Mononuclear cell (primary cell): Measurements from ENCODE around the gene RBP4. TPM values are rescaled to one million over a fixed set of nuclear protein-coding genes. Genes with fewer than 3 reads are reported as not detected.
"Not testable (repeated sequence)": the region's sequence is repeated elsewhere in the genome, so short reads cannot be mapped to it uniquely, and the experiment has no call there.

ENCODE experiments used
- H3K27me3 ChIP-seq: 2 replicates; pipeline ENCODE4 v1.6.0; 2011; ENCODE audit warnings: low read length, control low read depth; ENCODE audit not compliant: insufficient read depth
- H3K4me1 ChIP-seq: 2 replicates; pipeline ENCODE4 v1.5.1; 2011; ENCODE audit warnings: mild to moderate bottlenecking, low read length, control low read depth; ENCODE audit not compliant: insufficient read depth
- H3K4me3 ChIP-seq: 2 replicates; pipeline ENCODE4 v1.5.1; 2011; ENCODE audit warnings: mild to moderate bottlenecking, low read length, moderate library complexity
- H3K9me3 ChIP-seq: 2 replicates; pipeline ENCODE4 v1.5.1; 2011; ENCODE audit warnings: low read depth, mild to moderate bottlenecking, control low read depth, low read length
- total RNA-seq: library from RNA; depleted of rRNA; stranded (reverse); fragments of >200 nt; gene quantifications from one replicate; pipeline ENCODE4 v1.2.3, GENCODE V29; 2012

RBP4 gene
- total RNA-seq, 1 donor = not detected

DNA sequence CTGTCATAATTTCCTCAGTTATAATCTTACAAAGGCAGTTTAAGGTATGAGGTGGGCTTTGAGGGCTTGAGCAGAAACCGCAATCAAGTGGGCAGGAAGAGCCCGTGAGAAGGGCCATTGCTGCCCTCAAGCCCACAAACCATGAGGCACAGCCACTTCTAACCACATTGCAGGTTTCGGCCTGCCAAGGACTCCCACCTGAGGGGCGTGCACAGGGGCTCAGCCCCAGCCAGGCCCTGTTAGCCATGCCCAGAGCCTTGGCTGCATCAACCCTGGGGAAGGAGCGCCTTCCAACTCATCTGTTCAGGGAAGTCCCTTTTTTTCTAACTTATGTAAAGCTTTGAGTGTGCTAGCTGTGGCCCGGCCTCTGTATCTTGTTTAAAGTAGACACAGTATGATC is 40.5 kb downstream of the RBP4 start:
- no peaks in the 10 kb centered on the region for H3K9me3 ChIP-seq
- H3K4me1 ChIP-seq = peaks cover 18% of the 10 kb centered on the region
- no peak overlapping the region for H3K4me3 ChIP-seq
- H3K27me3 ChIP-seq = no peaks in the 10 kb centered on the region

DNA sequence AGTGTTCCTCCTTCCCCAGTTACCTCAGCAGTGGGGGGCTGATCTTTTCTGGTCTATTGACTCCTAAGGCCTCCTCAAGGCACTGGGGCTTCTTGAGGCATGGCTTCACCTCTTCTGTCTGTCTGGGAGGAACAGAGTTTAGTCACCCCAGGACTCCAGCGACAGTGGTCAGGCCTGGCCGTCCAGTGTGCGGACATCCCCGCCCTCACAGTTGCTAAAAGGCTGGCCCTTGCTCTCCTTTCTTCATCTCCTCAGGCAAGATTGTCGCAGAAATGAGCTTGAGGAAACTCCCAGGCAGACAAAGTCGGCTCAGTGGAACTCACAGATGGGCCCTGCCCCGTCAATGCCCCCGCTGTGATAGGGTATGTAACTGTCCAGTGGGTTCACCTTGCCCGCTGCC is 41.5 kb downstream of the RBP4 start:
- H3K9me3 ChIP-seq = no peaks in the 10 kb centered on the region
- H3K4me1 ChIP-seq = peaks cover 16% of the 10 kb centered on the region
- H3K27me3 ChIP-seq = no peaks in the 10 kb centered on the region
- H3K4me3 ChIP-seq = no peak overlapping the region

DNA sequence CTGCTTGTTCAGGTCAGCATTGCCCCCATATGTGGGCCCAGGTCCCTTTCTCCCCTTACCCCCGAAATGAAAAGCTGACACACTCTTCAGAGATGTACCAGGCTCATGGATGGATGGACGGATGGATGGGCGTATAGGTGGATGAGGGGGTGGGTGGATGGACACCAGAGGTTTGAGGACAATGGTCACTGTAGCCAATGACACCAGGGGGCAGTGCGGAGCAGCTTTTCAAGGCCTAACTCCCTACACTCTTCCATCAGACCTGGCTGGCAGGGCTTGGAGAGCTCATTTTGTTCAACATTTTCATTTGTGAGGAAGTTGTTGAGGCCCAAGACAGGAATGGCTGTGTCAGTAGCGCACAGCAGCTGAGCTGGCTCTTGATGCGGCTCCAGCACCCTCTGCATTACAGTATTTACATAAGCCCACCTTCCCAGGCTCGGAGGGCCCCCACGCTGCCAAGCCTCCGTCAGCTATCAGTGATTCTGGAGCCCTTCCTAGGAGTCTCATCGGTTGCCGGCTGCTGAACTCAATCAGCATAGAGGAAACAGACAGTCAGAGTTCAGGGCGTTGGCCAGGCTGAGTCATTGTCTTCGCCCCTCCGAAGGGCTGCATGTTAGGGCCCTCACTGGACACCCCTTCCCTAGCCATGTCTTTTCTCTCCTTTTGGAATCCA is 46.1 kb downstream of the RBP4 start:
- Histone ChIP-seq H3K4me1 (peaks cover 14% of the 10 kb centered on the region), H3K4me3 (no peak overlapping the region)

DNA sequence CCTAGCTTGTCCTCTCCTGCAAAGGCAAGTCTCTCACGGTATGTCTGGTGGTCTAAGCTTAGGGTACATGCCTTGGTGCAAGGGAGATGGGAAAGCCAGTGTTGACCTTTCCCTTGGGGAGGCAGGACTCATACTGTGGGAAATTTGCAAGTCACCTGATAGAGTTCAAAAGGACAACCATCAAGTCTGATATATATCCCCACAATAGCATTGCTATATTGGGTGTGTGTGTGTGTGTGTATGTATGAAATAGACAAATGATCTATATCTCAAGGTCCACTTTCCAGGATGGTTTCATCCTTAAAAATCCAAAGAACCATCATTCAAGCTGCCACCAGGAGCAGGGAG is 46.7 kb downstream of the RBP4 start:
- Histone ChIP-seq H3K9me3 (no peaks in the 10 kb centered on the region), H3K4me3 (no peak overlapping the region), H3K4me1 (peaks cover 14% of the 10 kb centered on the region), H3K27me3 (no peaks in the 10 kb centered on the region)

More for the DNA sequence above, 46.1 kb downstream of the RBP4 start:
- Histone ChIP-seq H3K9me3 (no peaks in the 10 kb centered on the region), H3K27me3 (no peaks in the 10 kb centered on the region)

DNA sequence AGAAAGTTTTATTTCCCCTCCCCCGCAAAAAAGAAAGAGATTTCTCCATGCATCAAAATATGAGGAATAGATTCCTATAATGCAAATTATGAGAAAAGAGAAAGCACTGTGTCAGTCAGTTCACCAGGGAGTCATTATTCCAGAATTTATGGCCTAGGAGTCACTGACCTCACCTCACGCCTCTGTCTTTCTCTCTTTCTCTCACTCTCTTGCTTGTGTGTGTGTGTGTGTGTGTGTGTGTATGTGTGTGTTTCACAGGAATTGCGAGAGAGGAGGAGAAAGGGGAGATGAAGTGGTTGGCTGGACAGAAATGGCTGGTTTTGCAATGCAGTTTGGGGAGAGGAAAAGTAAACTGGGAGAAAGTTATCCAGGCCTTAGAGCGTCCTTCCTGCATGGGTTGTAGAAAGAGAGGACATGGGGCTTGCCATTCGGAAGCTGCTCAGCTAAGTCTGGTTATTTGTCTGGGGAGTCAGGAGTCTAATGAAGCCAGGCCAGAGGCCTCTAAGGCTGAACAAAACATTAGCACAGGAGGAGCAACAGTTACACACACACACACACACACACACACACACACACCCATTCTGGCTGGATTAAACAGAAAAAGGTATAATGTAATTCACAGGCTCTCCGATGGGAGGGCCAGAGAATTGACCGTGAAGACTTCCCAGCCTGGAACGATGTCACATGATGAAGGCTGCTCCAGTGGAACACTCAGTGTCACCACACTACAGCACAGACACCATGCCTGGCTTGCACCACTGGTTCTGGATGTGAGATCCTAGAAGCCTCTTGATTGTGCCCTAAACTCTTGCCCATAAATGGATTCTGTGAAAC is 47.3 kb downstream of the RBP4 start:
- no peaks in the 10 kb centered on the region for H3K27me3 ChIP-seq
- H3K4me1 ChIP-seq = peaks cover 14% of the 10 kb centered on the region
- H3K4me3 ChIP-seq = no peak overlapping the region
- no peaks in the 10 kb centered on the region for H3K9me3 ChIP-seq

DNA sequence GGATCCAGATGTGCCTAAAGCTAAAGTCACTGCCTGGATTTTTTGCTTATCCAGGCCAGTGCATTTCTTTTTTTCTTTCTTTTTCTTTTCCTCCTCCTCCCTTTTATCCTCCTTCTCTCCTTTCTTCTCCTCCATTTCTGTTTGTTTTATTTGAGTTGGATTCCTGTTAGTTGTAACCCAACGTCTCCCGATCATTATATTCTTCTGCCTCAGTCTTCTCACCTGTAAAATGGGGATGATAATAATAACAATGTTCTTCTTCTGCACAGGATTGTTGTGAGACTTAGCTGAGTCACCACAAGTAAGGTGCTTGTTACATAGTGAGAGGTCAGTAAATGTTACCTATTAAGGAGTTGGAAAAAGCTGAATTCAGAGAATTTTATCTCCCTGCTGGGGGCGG is 48.3 kb downstream of the RBP4 start:
- Histone ChIP-seq H3K4me3 (no peak overlapping the region), H3K4me1 (peaks cover 14% of the 10 kb centered on the region), H3K27me3 (no peaks in the 10 kb centered on the region), H3K9me3 (no peaks in the 10 kb centered on the region)

DNA sequence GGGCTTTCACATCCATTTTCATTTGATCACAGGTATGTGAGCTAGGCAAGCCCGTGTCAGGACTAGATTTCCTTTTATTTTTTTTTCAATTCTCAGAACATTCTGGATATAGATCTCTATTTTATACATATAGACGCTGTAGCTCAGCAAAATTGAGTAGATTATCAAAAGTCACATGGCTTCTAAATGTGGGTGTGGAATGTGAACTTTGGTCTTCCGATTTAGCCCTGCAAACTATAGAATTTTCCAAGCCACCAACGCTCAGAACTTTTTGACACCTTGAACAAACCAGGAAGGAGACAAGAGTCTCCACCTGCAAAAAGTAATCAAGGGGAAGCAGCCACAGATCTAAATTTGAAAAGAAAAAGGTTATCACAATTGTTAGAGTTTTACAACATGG is 50.4 kb downstream of the RBP4 start:
- Histone ChIP-seq H3K4me1 (peaks cover 7% of the 10 kb centered on the region), H3K27me3 (no peaks in the 10 kb centered on the region), H3K9me3 (no peaks in the 10 kb centered on the region), H3K4me3 (no peak overlapping the region)

DNA sequence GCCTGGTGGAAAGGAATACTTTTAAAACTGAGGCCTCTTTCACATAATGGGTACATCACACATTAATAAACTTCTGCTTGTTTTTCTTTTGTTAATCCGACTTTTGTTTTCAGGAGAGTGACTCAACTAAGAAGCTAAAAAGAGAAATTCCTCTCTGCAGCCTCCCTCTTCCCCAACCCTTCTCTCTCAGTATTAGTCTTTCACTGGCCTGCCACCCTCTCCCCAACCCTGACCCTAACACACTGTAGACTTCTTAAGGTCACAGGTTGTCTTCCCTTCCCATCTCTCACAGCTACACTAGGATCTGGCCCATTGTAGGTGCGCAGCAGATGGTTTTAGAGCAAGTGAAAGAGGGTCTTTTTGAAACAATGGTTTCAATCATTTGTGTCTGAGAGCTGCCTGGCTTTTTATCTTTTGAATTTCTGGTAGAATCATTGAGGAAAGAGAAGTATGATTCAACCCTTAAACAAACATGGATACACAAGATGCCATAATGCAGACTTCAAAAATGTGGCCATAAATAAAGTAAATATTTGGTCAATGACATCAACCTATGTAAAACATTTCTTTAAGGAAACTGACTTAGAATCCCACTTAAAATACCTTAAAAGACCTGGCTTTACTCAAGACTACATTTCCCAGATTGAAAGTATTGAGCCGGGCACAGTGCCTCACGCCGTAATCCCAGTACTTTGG is 52.5 kb downstream of the RBP4 start:
- Histone ChIP-seq H3K4me3 (no peak overlapping the region), H3K9me3 (no peaks in the 10 kb centered on the region), H3K27me3 (no peaks in the 10 kb centered on the region), H3K4me1 (no peaks in the 10 kb centered on the region)

DNA sequence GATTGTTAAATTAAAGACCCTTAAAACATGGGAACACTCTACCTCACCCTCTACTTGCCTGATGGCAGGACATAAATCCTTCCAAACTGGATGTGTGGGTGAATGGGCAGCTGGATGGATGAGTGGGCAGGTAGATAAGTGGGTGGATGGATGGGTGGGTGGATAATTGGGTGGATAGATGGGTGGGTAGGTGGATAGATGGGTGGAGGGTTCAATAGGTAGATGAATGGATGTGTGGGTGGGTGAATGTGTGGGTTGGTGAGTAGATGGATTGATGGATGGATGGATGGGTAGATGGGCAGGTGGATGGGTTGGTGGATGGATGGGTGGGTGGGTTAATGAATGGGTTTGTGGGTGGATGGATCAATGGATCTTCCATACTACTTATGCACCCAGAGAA is 53.5 kb downstream of the RBP4 start:
- Histone ChIP-seq H3K27me3 (no peaks in the 10 kb centered on the region), H3K4me1 (no peaks in the 10 kb centered on the region), H3K9me3 (no peaks in the 10 kb centered on the region), H3K4me3 (no peak overlapping the region)

DNA sequence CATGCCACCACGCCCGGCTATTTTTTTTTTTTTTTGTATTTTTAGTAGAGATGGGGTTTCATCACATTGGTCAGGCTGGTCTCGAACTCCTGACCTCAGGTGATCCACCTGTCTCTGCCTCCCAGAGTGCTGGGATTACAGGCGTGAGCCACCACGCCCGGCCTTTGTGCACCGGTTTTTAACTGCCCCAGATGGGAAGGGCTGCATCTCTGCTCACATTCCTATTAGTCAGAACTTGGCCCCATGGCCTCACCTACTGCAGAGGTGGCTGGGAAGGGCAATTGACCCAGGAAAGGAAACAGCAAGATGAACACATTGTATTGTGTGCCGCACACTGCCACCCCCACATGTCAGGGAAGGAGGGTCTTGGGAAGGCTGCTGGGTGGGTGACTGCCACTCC is 54.0 kb downstream of the RBP4 start:
- H3K27me3 ChIP-seq, H3K4me3 ChIP-seq, H3K4me1 ChIP-seq, H3K9me3 ChIP-seq: not testable (repeated sequence)

DNA sequence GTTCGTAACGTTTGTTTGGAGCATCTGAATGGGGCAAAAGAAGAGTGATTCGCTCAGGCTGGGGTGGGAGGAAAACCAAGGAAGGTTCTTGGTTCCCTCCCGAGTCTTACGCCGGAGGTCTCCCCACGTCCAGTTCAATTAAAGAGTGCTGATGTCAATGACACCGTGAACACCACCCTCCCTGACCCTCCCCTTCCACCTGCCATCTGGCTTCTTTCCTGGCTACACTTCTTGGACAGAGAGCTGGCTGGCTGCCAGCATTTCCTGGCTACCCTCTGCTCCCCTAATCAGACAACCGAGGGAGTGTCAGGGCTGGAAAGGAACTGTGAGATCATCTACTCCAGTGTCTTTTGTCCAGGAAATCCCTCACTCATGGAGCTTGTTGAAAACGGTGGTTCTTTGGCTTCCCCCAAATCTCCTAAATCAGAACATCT is 58.7 kb downstream of the RBP4 start:
- no peaks in the 10 kb centered on the region for H3K27me3 ChIP-seq

More for the DNA sequence above, 58.7 kb downstream of the RBP4 start:
- H3K9me3 ChIP-seq = no peaks in the 10 kb centered on the region
- H3K4me1 ChIP-seq = no peaks in the 10 kb centered on the region
- H3K4me3 ChIP-seq = no peak overlapping the region

Other genes starting within 250 kb of the RBP4 start
- 5.2 TPM for gene MYOF, start 118.9 kb downstream of the RBP4 start, total RNA-seq
- 0.42 TPM for gene CEP55, start 104.6 kb downstream of the RBP4 start, total RNA-seq
- under 0.01 TPM for gene FFAR4, start 34.6 kb downstream of the RBP4 start, total RNA-seq
- gene PDE6C, start 11.3 kb upstream of the RBP4 start, total RNA-seq = not detected
- 12.2 TPM for gene FRA10AC1, start 101.4 kb upstream of the RBP4 start, total RNA-seq
- 0.21 TPM for gene LGI1, start 156.7 kb upstream of the RBP4 start, total RNA-seq